GM08714 (cell line): ENCODE results near the gene MRPL43.

ENCODE experiments used
- H3K4me3 ChIP-seq: fragments of 200-500 bp; sonication (Bioruptor generic); 2 replicates; pipeline ENCODE4 v1.5.1; 2014; ENCODE audit warnings: mild to moderate bottlenecking, low read length, inconsistent platforms
- ZNF274 ChIP-seq: IDR thresholded peaks from 2 replicates; pipeline ENCODE4 v1.6.1; 2012; ENCODE audit warnings: mild to moderate bottlenecking, low read depth, low read length

The MRPL43 gene

GRCh38 chr10:101028446-101029337, 41.4 kb upstream of the MRPL43 start:
- no peak for TF ChIP-seq ZNF274
- H3K4me3 ChIP-seq = no peak overlapping the region

GRCh38 chr10:101027106-101027720, 39.9 kb upstream of the MRPL43 start:
- no peak overlapping the region for H3K4me3 ChIP-seq
- TF ChIP-seq ZNF274 = no peak

GRCh38 chr10:101022967-101023705, 35.8 kb upstream of the MRPL43 start:
- TF ChIP-seq ZNF274 = no peak
- no peak overlapping the region for H3K4me3 ChIP-seq

GRCh38 chr10:101021692-101022251, 34.5 kb upstream of the MRPL43 start:
- H3K4me3 ChIP-seq = no peak overlapping the region
- no peak for TF ChIP-seq ZNF274

GRCh38 chr10:101021239-101021638, 33.9 kb upstream of the MRPL43 start:
- no peak for TF ChIP-seq ZNF274
- H3K4me3 ChIP-seq = no peak overlapping the region

- no peak for TF ChIP-seq ZNF274
- H3K4me3 ChIP-seq = no peak overlapping the region
These were observed 33.3 kb upstream of the MRPL43 start for GRCh38 chr10:101020427-101021075.

GRCh38 chr10:101019440-101019703, 32.1 kb upstream of the MRPL43 start:
- no peak overlapping the region for H3K4me3 ChIP-seq
- no peak for TF ChIP-seq ZNF274

GRCh38 chr10:101018600-101019439, 31.5 kb upstream of the MRPL43 start:
- H3K4me3 ChIP-seq = no peak overlapping the region
- no peak for TF ChIP-seq ZNF274

- TF ChIP-seq ZNF274 = no peak
- no peak overlapping the region for H3K4me3 ChIP-seq
These were observed 30.9 kb upstream of the MRPL43 start for GRCh38 chr10:101018118-101018599.

GRCh38 chr10:101016814-101017213, 29.5 kb upstream of the MRPL43 start:
- no peak for TF ChIP-seq ZNF274
- no peak overlapping the region for H3K4me3 ChIP-seq

GRCh38 chr10:101015582-101015973, 28.3 kb upstream of the MRPL43 start:
- no peak for TF ChIP-seq ZNF274
- no peak overlapping the region for H3K4me3 ChIP-seq

- TF ChIP-seq ZNF274 = no peak
- no peak overlapping the region for H3K4me3 ChIP-seq
These were observed 27.8 kb upstream of the MRPL43 start for GRCh38 chr10:101014966-101015581.
